ENCODE results near the gene CSGALNACT2.

- TF ChIP-seq EZH2phosphoT487 (IDR thresholded peaks at IDR 0.05; ENCODE audit: borderline replicate concordance, low read length), result no peak
- no peak for TF ChIP-seq CTCF (conservative IDR thresholded peaks at IDR 0.05; ENCODE audit: low read depth, low read length)
Measured at GRCh38 chr10:43130770-43131171, 7.5 kb upstream of the CSGALNACT2 start.
